HEK293T (cell line): Measurements from ENCODE around the gene RIT1.

Experiments used
- ARNT ChIP-seq: fragments of 450-650 bp; IDR thresholded peaks from 2 replicates; pipeline ENCODE4 v1.6.1; 2017; ENCODE audit warnings: mild to moderate bottlenecking
- BHLHE40 ChIP-seq: fragments of 450-650 bp; IDR thresholded peaks from 2 replicates; pipeline ENCODE4 v1.6.1; 2016; ENCODE audit warnings: mild to moderate bottlenecking, moderate library complexity, borderline replicate concordance
- CTBP1 ChIP-seq: fragments of 450-650 bp; IDR thresholded peaks from 2 replicates; pipeline ENCODE4 v1.6.1; 2016; ENCODE audit warnings: borderline replicate concordance
- ELF4 ChIP-seq: fragments of 450-650 bp; IDR thresholded peaks from 2 replicates; pipeline ENCODE4 v1.6.1; 2017; ENCODE audit warnings: antibody characterized with exemption
- FOXK2 ChIP-seq: fragments of 450-650 bp; IDR thresholded peaks from 2 replicates; pipeline ENCODE4 v1.6.1; 2016; ENCODE audit warnings: mild to moderate bottlenecking
- FOXM1 ChIP-seq: fragments of 450-650 bp; IDR thresholded peaks from 2 replicates; pipeline ENCODE4 v1.6.1; 2017; ENCODE audit warnings: mild to moderate bottlenecking, borderline replicate concordance
- HDGF ChIP-seq: fragments of 450-650 bp; IDR thresholded peaks from 2 replicates; pipeline ENCODE4 v1.6.1; 2017; ENCODE audit warnings: antibody characterized with exemption, borderline replicate concordance
- SP1 ChIP-seq: fragments of 450-650 bp; IDR thresholded peaks from 2 replicates; pipeline ENCODE4 v1.6.1; 2017
- SUZ12 ChIP-seq: fragments of 450-650 bp; IDR thresholded peaks from 2 replicates; pipeline ENCODE4 v1.6.1; 2016; ENCODE audit warnings: mild to moderate bottlenecking
- ZNF384 ChIP-seq: fragments of 450-650 bp; IDR thresholded peaks from 2 replicates; pipeline ENCODE4 v1.6.1; 2016

GRCh38 chr1:155890251-155890650 lies 20.9 kb downstream of the RIT1 start:
- no peak for TF ChIP-seq BHLHE40
- TF ChIP-seq HDGF: no peak
- TF ChIP-seq FOXK2: no peak
- TF ChIP-seq SP1: no peak
- no peak for TF ChIP-seq FOXM1
- no peak for TF ChIP-seq ELF4
- TF ChIP-seq ARNT: no peak
- TF ChIP-seq CTBP1: no peak
- TF ChIP-seq ZNF384: no peak
- no peak for TF ChIP-seq SUZ12
